ENCODE data around the gene SWSAP1.

SWSAP1 gene

DNA sequence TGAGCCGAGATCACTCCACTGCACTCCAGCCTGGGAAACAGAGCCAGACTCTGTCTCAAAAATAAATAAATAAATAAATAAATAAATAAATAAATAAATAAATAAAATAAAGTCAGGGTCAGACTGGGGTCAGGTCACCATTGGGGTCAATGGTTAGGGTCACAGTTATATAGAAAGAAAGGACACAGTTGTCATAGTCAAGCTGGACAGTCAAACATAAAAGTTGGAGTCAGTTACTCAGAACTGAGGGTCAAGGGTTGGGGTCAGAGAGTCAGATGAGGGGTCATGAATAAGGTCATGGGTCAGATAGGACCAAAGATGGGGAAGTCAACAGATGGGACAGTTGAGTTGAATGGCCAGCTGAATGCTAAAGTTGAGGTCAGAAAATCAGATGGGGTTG, 26.3 kb downstream of the SWSAP1 start (continued):
- TF ChIP-seq ZFP37 (tag by site-specific recombination; IDR thresholded peaks at IDR 0.05) (0 out of 2 replicates have a peak, but pooled peaks have one; percentile 52), ZNF514 (tag by site-specific recombination; IDR thresholded peaks at IDR 0.05) (peak; percentile 55; the same call in 1 of the 2 replicates), ZNF629 (tag by site-specific recombination; IDR thresholded peaks at IDR 0.05) (peak; percentile 47; the same call in 1 of the 2 replicates), ZNF202 (tag by site-specific recombination; IDR thresholded peaks at IDR 0.05; ENCODE audit: borderline replicate concordance) (peak; percentile 96), ZNF433 (tag by site-specific recombination; IDR thresholded peaks at IDR 0.05; ENCODE audit: low read depth) (peak; percentile 97), ZNF133 (tag by site-specific recombination; IDR thresholded peaks at IDR 0.05) (no peak), ZNF488 (tag by site-specific recombination; IDR thresholded peaks at IDR 0.05) (no peak), PRDM4 (tag by site-specific recombination; IDR thresholded peaks at IDR 0.05) (no peak), ZFP3 (tag by site-specific recombination; IDR thresholded peaks at IDR 0.05; ENCODE audit: low read depth) (no peak), PRDM1 (tag by site-specific recombination; IDR thresholded peaks at IDR 0.05) (no peak), ZNF510 (tag by site-specific recombination; IDR thresholded peaks at IDR 0.05; ENCODE audit: insufficient replicate concordance) (no peak), OVOL3 (tag by site-specific recombination; IDR thresholded peaks at IDR 0.05) (no peak), ZBTB11 (tag by site-specific recombination; conservative IDR thresholded peaks at IDR 0.05; ENCODE audit: low read depth) (peak; percentile 81), KLF9 (tag by site-specific recombination; IDR thresholded peaks at IDR 0.05; ENCODE audit: low read depth) (no peak), BCL11B (tag by site-specific recombination; IDR thresholded peaks at IDR 0.05; ENCODE audit: low read depth) (peak; percentile 100), ZNF239 (tag by site-specific recombination; IDR thresholded peaks at IDR 0.05) (no peak), ZNF585B (tag by site-specific recombination; IDR thresholded peaks at IDR 0.05) (no peak), ZNF473 (tag by site-specific recombination; IDR thresholded peaks at IDR 0.05) (no peak), SALL2 (tag by site-specific recombination; IDR thresholded peaks at IDR 0.05; ENCODE audit: borderline replicate concordance) (no peak)
- TF ChIP-seq, protein P1, sequence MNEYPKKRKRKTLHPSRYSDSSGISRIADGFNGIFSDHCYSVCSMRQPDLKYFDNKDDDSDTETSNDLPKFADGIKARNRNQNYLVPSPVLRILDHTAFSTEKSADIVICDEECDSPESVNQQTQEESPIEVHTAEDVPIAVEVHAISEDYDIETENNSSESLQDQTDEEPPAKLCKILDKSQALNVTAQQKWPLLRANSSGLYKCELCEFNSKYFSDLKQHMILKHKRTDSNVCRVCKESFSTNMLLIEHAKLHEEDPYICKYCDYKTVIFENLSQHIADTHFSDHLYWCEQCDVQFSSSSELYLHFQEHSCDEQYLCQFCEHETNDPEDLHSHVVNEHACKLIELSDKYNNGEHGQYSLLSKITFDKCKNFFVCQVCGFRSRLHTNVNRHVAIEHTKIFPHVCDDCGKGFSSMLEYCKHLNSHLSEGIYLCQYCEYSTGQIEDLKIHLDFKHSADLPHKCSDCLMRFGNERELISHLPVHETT (tag by site-specific recombination; IDR thresholded peaks at IDR 0.05): no peak
- TF ChIP-seq, protein P2, sequence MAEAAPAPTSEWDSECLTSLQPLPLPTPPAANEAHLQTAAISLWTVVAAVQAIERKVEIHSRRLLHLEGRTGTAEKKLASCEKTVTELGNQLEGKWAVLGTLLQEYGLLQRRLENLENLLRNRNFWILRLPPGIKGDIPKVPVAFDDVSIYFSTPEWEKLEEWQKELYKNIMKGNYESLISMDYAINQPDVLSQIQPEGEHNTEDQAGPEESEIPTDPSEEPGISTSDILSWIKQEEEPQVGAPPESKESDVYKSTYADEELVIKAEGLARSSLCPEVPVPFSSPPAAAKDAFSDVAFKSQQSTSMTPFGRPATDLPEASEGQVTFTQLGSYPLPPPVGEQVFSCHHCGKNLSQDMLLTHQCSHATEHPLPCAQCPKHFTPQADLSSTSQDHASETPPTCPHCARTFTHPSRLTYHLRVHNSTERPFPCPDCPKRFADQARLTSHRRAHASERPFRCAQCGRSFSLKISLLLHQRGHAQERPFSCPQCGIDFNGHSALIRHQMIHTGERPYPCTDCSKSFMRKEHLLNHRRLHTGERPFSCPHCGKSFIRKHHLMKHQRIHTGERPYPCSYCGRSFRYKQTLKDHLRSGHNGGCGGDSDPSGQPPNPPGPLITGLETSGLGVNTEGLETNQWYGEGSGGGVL (tag by site-specific recombination; IDR thresholded peaks at IDR 0.05): no peak
- TF ChIP-seq, protein P3, sequence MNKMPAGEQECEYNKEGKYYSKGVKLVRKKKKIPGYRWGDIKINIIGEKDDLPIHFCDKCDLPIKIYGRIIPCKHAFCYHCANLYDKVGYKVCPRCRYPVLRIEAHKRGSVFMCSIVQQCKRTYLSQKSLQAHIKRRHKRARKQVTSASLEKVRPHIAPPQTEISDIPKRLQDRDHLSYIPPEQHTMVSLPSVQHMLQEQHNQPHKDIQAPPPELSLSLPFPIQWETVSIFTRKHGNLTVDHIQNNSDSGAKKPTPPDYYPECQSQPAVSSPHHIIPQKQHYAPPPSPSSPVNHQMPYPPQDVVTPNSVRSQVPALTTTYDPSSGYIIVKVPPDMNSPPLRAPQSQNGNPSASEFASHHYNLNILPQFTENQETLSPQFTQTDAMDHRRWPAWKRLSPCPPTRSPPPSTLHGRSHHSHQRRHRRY (tag by site-specific recombination; IDR thresholded peaks at IDR 0.05): no peak
- TF ChIP-seq, protein P4, sequence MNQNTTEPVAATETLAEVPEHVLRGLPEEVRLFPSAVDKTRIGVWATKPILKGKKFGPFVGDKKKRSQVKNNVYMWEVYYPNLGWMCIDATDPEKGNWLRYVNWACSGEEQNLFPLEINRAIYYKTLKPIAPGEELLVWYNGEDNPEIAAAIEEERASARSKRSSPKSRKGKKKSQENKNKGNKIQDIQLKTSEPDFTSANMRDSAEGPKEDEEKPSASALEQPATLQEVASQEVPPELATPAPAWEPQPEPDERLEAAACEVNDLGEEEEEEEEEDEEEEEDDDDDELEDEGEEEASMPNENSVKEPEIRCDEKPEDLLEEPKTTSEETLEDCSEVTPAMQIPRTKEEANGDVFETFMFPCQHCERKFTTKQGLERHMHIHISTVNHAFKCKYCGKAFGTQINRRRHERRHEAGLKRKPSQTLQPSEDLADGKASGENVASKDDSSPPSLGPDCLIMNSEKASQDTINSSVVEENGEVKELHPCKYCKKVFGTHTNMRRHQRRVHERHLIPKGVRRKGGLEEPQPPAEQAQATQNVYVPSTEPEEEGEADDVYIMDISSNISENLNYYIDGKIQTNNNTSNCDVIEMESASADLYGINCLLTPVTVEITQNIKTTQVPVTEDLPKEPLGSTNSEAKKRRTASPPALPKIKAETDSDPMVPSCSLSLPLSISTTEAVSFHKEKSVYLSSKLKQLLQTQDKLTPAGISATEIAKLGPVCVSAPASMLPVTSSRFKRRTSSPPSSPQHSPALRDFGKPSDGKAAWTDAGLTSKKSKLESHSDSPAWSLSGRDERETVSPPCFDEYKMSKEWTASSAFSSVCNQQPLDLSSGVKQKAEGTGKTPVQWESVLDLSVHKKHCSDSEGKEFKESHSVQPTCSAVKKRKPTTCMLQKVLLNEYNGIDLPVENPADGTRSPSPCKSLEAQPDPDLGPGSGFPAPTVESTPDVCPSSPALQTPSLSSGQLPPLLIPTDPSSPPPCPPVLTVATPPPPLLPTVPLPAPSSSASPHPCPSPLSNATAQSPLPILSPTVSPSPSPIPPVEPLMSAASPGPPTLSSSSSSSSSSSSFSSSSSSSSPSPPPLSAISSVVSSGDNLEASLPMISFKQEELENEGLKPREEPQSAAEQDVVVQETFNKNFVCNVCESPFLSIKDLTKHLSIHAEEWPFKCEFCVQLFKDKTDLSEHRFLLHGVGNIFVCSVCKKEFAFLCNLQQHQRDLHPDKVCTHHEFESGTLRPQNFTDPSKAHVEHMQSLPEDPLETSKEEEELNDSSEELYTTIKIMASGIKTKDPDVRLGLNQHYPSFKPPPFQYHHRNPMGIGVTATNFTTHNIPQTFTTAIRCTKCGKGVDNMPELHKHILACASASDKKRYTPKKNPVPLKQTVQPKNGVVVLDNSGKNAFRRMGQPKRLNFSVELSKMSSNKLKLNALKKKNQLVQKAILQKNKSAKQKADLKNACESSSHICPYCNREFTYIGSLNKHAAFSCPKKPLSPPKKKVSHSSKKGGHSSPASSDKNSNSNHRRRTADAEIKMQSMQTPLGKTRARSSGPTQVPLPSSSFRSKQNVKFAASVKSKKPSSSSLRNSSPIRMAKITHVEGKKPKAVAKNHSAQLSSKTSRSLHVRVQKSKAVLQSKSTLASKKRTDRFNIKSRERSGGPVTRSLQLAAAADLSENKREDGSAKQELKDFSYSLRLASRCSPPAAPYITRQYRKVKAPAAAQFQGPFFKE (tag by site-specific recombination; IDR thresholded peaks at IDR 0.05; ENCODE audit: borderline replicate concordance): no peak
